ENCODE measurements around the gene ACBD4.

The ACBD4 gene

GRCh38 chr17:45149669-45150664 is 14.5 kb downstream of the ACBD4 start:
- Histone ChIP-seq H3K9ac (ENCODE audit: low read depth, low read length) (peak overlapping the region; percentile 94), H3K4me2 (ENCODE audit: low read length) (peak overlapping the region; percentile 95), H3K9me3 (replicated peaks; ENCODE audit: low read length) (no peaks in the 10 kb centered on the region), H3K27me3 (ENCODE audit: control insufficient read depth, insufficient read depth, low read length) (no peaks in the 10 kb centered on the region), H3K4me3 (ENCODE audit: low read length) (peak overlapping the region; percentile 90), H3K4me1 (ENCODE audit: control insufficient read depth, insufficient read depth, low read length) (peaks cover 21% of the 10 kb centered on the region), H3K36me3 (ENCODE audit: insufficient read depth, low read length) (peaks cover 5% of the 10 kb centered on the region)

- Histone ChIP-seq H3K36me3 (ENCODE audit: insufficient read depth, low read length) (peaks cover 5% of the 10 kb centered on the region), H3K4me2 (ENCODE audit: low read length) (peak overlapping the region; percentile 95), H3K9me3 (replicated peaks; ENCODE audit: low read length) (no peaks in the 10 kb centered on the region), H3K27me3 (ENCODE audit: control insufficient read depth, insufficient read depth, low read length) (no peaks in the 10 kb centered on the region), H3K4me1 (ENCODE audit: control insufficient read depth, insufficient read depth, low read length) (peaks cover 18% of the 10 kb centered on the region), H3K4me3 (ENCODE audit: low read length) (peak overlapping the region; percentile 90), H3K9ac (ENCODE audit: low read depth, low read length) (peak overlapping the region; percentile 94)
These were observed 15.7 kb downstream of the ACBD4 start for GRCh38 chr17:45150911-45151809.

DNA sequence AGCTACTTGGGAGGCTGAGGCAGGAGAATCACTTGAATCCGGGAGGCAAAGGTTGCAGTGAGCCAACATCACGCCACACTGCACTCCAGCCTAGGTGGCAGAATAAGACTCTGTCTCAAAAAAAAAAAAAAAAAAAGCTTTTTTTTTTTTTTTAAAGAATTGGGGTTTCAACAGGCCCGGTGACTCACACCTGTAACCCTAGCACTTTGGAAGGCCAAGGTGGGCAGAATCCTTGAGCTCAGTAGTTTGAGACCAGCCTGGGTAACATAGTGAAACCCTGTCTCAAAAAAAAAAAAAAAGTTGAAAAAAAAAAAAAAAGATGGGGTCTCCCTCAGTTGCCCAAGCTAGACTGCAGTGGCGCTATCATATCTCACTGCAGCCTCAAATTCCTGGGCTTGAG is 19.5 kb downstream of the ACBD4 start:
- H3K4me1 ChIP-seq (ENCODE audit: control insufficient read depth, insufficient read depth, low read length) = peaks cover 29% of the 10 kb centered on the region
- no peaks in the 10 kb centered on the region for H3K36me3 ChIP-seq (ENCODE audit: insufficient read depth, low read length)
- no peaks in the 10 kb centered on the region for H3K9me3 ChIP-seq (replicated peaks; ENCODE audit: low read length)
- no peak overlapping the region for H3K4me2 ChIP-seq (ENCODE audit: low read length)
- H3K4me3 ChIP-seq (ENCODE audit: low read length) = no peak overlapping the region
- H3K27me3 ChIP-seq (ENCODE audit: control insufficient read depth, insufficient read depth, low read length) = no peaks in the 10 kb centered on the region
- no peak overlapping the region for H3K9ac ChIP-seq (ENCODE audit: low read depth, low read length)

- Histone ChIP-seq H3K36me3 (ENCODE audit: insufficient read depth, low read length) (no peaks in the 10 kb centered on the region), H3K9me3 (replicated peaks; ENCODE audit: low read length) (no peaks in the 10 kb centered on the region), H3K27me3 (ENCODE audit: control insufficient read depth, insufficient read depth, low read length) (no peaks in the 10 kb centered on the region), H3K4me3 (ENCODE audit: low read length) (no peak overlapping the region), H3K4me2 (ENCODE audit: low read length) (no peak overlapping the region), H3K9ac (ENCODE audit: low read depth, low read length) (no peak overlapping the region), H3K4me1 (ENCODE audit: control insufficient read depth, insufficient read depth, low read length) (peaks cover 31% of the 10 kb centered on the region)
These were observed 20.0 kb downstream of the ACBD4 start for GRCh38 chr17:45155483-45155882.

- Histone ChIP-seq H3K4me2 (ENCODE audit: low read length) (no peak overlapping the region), H3K4me1 (ENCODE audit: control insufficient read depth, insufficient read depth, low read length) (peaks cover 31% of the 10 kb centered on the region), H3K36me3 (ENCODE audit: insufficient read depth, low read length) (no peaks in the 10 kb centered on the region), H3K4me3 (ENCODE audit: low read length) (no peak overlapping the region), H3K9me3 (replicated peaks; ENCODE audit: low read length) (no peaks in the 10 kb centered on the region), H3K27me3 (ENCODE audit: control insufficient read depth, insufficient read depth, low read length) (no peaks in the 10 kb centered on the region), H3K9ac (ENCODE audit: low read depth, low read length) (no peak overlapping the region)
These were observed 20.8 kb downstream of the ACBD4 start for GRCh38 chr17:45156242-45156641.

- Histone ChIP-seq H3K27me3 (ENCODE audit: control insufficient read depth, insufficient read depth, low read length) (no peaks in the 10 kb centered on the region), H3K9ac (ENCODE audit: low read depth, low read length) (peak overlapping the region; percentile 99), H3K4me1 (ENCODE audit: control insufficient read depth, insufficient read depth, low read length) (peaks cover 42% of the 10 kb centered on the region), H3K4me3 (ENCODE audit: low read length) (peak overlapping the region; percentile 96), H3K36me3 (ENCODE audit: insufficient read depth, low read length) (no peaks in the 10 kb centered on the region), H3K4me2 (ENCODE audit: low read length) (peak overlapping the region; percentile 93), H3K9me3 (replicated peaks; ENCODE audit: low read length) (no peaks in the 10 kb centered on the region)
These were observed 25.2 kb downstream of the ACBD4 start for GRCh38 chr17:45160447-45161287.

GRCh38 chr17:45161288-45162024 is 26.0 kb downstream of the ACBD4 start, which contains the start of gene HEXIM2:
Gene HEXIM2, plus strand, starts transcription at chr17:45161875. Its CDS starts 919 bp downstream, at chr17:45162794.
- peak within 1 kb of the TSS; percentile 96 for H3K4me3 ChIP-seq (ENCODE audit: low read length)
- H3K36me3 ChIP-seq (ENCODE audit: insufficient read depth, low read length) = no peaks in the 10 kb centered on the region
- H3K27me3 ChIP-seq (ENCODE audit: control insufficient read depth, insufficient read depth, low read length) = no peaks in the 10 kb centered on the region
- no peaks in the 10 kb centered on the region for H3K9me3 ChIP-seq (replicated peaks; ENCODE audit: low read length)
- H3K4me2 ChIP-seq (ENCODE audit: low read length) = peak within 1 kb of the TSS; percentile 93
- peak within 1 kb of the TSS; percentile 99 for H3K9ac ChIP-seq (ENCODE audit: low read depth, low read length)
- H3K4me1 ChIP-seq (ENCODE audit: control insufficient read depth, insufficient read depth, low read length) = peaks cover 42% of the 10 kb centered on the region

DNA sequence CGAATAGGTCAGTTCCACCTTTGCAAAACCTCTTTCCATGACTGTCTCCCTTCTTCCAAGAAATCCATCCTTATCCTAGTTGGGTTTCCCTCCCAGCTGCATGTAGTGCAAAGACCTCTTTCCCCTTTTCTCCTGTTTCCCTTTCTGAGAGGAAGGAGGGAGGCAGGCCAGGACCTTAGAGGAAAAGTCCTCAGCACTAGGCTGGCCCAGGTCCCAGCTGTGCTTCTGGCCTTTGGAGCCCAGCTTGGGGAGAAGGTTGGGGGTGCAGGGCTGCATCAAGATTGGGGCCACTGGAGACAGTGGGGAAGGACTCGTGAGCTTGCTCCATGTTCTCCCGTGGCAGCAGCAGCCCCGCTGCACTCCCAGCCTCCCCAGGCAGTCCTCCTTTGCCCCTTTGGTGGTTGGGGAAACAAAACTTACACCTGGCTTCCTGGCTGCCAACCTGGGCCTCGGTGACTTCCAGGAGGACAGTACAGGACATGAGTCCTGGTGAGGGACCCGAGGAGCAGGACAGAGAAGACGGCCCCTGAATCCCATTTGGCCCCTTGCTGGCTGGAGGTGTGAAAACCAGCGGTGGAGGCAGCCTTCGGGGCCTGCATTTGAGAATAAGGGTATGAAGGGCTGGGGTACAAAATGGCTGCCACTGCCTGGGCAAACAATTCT is 26.7 kb downstream of the ACBD4 start:
- peak overlapping the region; percentile 75 for H3K4me2 ChIP-seq (ENCODE audit: low read length)
- no peaks in the 10 kb centered on the region for H3K27me3 ChIP-seq (ENCODE audit: control insufficient read depth, insufficient read depth, low read length)
- no peak overlapping the region for H3K9ac ChIP-seq (ENCODE audit: low read depth, low read length)
- H3K4me3 ChIP-seq (ENCODE audit: low read length) = peak overlapping the region; percentile 57
- H3K36me3 ChIP-seq (ENCODE audit: insufficient read depth, low read length) = no peaks in the 10 kb centered on the region
- no peaks in the 10 kb centered on the region for H3K9me3 ChIP-seq (replicated peaks; ENCODE audit: low read length)
- H3K4me1 ChIP-seq (ENCODE audit: control insufficient read depth, insufficient read depth, low read length) = peaks cover 42% of the 10 kb centered on the region

- Histone ChIP-seq H3K27me3 (ENCODE audit: control insufficient read depth, insufficient read depth, low read length) (no peaks in the 10 kb centered on the region), H3K36me3 (ENCODE audit: insufficient read depth, low read length) (no peaks in the 10 kb centered on the region), H3K4me2 (ENCODE audit: low read length) (no peak overlapping the region), H3K4me3 (ENCODE audit: low read length) (no peak overlapping the region), H3K9me3 (replicated peaks; ENCODE audit: low read length) (no peaks in the 10 kb centered on the region), H3K9ac (ENCODE audit: low read depth, low read length) (peak overlapping the region; percentile 0), H3K4me1 (ENCODE audit: control insufficient read depth, insufficient read depth, low read length) (peaks cover 22% of the 10 kb centered on the region)
These were observed 29.3 kb downstream of the ACBD4 start for GRCh38 chr17:45164734-45165269.

All from skeletal muscle satellite cell (primary cell).